MCF 10A (cell line): ENCODE results near the gene COX10. TPM values are rescaled to one million over a fixed set of nuclear protein-coding genes. Genes with fewer than 3 reads are reported as not detected.

Experiments used
- BruUV-seq: library from RNA; stranded (reverse); fragments of 400-500 nt; replicated peaks from 2 replicates; lab custom pipeline; 2021; lab: Mats Ljungman, UMichigan
- CTCF ChIA-PET: fragments of 300-600 bp; sonication (Branson Sonifier 250); formaldehyde crosslinking; extraction: SDS; loops from one replicate; lab custom pipeline; 2021; ENCODE audit warnings: antibody characterized with exemption, inconsistent platforms; lab: Yijun Ruan, JAX
- POLR2A ChIA-PET: fragments of 300-600, 350-650 bp; sonication (Branson Sonifier 250); formaldehyde crosslinking; extraction: SDS; loops from one replicate; lab custom pipeline; 2020; ENCODE audit warnings: antibody characterized with exemption, inconsistent platforms; lab: Yijun Ruan, JAX
- DNase-seq: peaks from one replicate; pipeline ENCODE4 v3.0.0-alpha.2; 2018; ENCODE audit not compliant: unreplicated experiment
- H3K27ac Mint-ChIP-seq: one replicate; pipeline ENCODE4 v1.8.0; 2022; ENCODE audit warnings: mild to moderate bottlenecking, low read depth, mixed read lengths; ENCODE audit not compliant: unreplicated experiment
- H3K27me3 Mint-ChIP-seq: one replicate; pipeline ENCODE4 v1.8.0; 2022; ENCODE audit warnings: mixed read lengths; ENCODE audit not compliant: insufficient read depth, unreplicated experiment
- H3K36me3 Mint-ChIP-seq: one replicate; pipeline ENCODE4 v1.8.0; 2022; ENCODE audit warnings: mild to moderate bottlenecking, moderate library complexity, mixed read lengths; ENCODE audit not compliant: insufficient read depth, unreplicated experiment
- H3K4me1 Mint-ChIP-seq: one replicate; pipeline ENCODE4 v1.8.0; 2022; ENCODE audit warnings: mixed read lengths; ENCODE audit not compliant: insufficient read depth, unreplicated experiment
- H3K4me3 Mint-ChIP-seq: one replicate; pipeline ENCODE4 v1.8.0; 2022; ENCODE audit warnings: mild to moderate bottlenecking, moderate library complexity, mixed read lengths; ENCODE audit not compliant: unreplicated experiment
- H3K9me3 Mint-ChIP-seq: one replicate; pipeline ENCODE4 v1.8.0; 2022; ENCODE audit warnings: mixed read lengths; ENCODE audit not compliant: unreplicated experiment
- intact Hi-C: fragments of 100-400 bp; cut with micrococcal nuclease; formaldehyde crosslinking; loops from 2 replicates; pipeline ENCODE4 v1.14.1; 2022
- total RNA-seq: library from RNA; stranded (reverse); gene quantifications from 2 replicates; pipeline ENCODE4 v1.2.3, GENCODE V29; 2022
- TF ChIP-seq, protein P1 (sequence below): fragments of 200-600 bp; IDR thresholded peaks from one replicate; pipeline ENCODE4 v1.8.0; 2022; ENCODE audit warnings: antibody characterized with exemption, mild to moderate bottlenecking; ENCODE audit not compliant: unreplicated experiment

The COX10 gene
- total RNA-seq, 1 experiment from 2014 or later, result 21.0 TPM

DNA sequence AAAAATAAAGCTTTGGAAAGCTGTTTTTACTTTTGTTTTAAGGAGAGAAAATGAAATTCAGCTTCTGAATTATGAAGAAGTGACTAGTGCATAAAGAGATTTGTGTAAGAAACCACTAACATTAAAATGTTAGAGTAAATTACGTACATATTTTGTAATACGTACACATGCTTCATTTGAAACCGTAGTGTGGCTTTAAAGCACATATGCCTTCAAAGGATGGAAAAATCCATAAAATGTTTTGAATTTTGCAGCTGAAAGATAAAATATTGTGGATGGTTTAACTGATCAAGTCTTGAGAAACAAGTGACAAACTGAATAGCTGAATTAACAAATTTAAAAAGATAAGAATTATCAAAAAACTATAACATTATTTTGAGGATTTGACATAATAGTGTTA, 35.4 kb downstream of the COX10 start:
- TF ChIP-seq, protein P1, sequence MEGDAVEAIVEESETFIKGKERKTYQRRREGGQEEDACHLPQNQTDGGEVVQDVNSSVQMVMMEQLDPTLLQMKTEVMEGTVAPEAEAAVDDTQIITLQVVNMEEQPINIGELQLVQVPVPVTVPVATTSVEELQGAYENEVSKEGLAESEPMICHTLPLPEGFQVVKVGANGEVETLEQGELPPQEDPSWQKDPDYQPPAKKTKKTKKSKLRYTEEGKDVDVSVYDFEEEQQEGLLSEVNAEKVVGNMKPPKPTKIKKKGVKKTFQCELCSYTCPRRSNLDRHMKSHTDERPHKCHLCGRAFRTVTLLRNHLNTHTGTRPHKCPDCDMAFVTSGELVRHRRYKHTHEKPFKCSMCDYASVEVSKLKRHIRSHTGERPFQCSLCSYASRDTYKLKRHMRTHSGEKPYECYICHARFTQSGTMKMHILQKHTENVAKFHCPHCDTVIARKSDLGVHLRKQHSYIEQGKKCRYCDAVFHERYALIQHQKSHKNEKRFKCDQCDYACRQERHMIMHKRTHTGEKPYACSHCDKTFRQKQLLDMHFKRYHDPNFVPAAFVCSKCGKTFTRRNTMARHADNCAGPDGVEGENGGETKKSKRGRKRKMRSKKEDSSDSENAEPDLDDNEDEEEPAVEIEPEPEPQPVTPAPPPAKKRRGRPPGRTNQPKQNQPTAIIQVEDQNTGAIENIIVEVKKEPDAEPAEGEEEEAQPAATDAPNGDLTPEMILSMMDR, result no peak
- Mint-ChIP-seq H3K27me3 (no peaks in the 10 kb centered on the region), H3K27ac (no peak overlapping the region), H3K4me1 (no peaks in the 10 kb centered on the region), H3K4me3 (no peak overlapping the region), H3K9me3 (no peaks in the 10 kb centered on the region), H3K36me3 (peaks cover 24% of the 10 kb centered on the region)
- intact Hi-C loops, result no loop called here
- ChIA-PET CTCF (interaction anchor here (0.6 to 0.8 kb wide), 2 partner anchors 10 to 1050 kb away, joined by 3 read pairs; no protein-coding TSS in a partner anchor), POLR2A (interaction anchor here (1.5 kb wide), 1 partner anchor 12 kb away, joined by 3 read pairs; no protein-coding TSS in a partner anchor)
- no TSS peak for BruUV-seq
- no peak for DNase-seq

DNA sequence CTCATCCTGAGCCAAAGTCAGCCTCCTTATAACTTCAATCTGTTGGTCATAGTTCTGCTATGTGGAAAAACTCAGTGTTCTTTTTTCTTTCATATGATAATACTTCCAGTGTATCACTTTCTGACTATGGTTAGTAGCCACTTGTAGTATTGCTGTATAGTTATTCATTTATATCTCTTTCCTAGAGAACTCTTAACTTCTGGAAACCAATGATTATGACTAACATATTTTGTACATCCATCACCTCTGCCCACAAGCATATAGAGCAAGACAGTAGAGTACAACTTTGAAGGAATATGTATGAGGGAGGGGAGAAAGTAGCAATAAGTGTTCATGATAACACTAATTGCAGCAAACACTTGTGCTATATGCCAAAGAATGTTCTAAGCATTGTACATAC, 38.6 kb downstream of the COX10 start:
- TF ChIP-seq, protein P1, result no peak
- no peaks in the 10 kb centered on the region for H3K9me3 Mint-ChIP-seq
- CTCF ChIA-PET, result no interaction called here
- intact Hi-C loops, result no loop called here
- no peaks in the 10 kb centered on the region for H3K27me3 Mint-ChIP-seq
- no peaks in the 10 kb centered on the region for H3K4me1 Mint-ChIP-seq
- H3K36me3 Mint-ChIP-seq, result peaks cover 13% of the 10 kb centered on the region
- no peak overlapping the region for H3K4me3 Mint-ChIP-seq
- DNase-seq, result no peak
- POLR2A ChIA-PET, result interaction anchor here (1.0 kb wide), 1 partner anchor 17 kb away, joined by 3 read pairs; no protein-coding TSS in a partner anchor
- H3K27ac Mint-ChIP-seq, result no peak overlapping the region
- BruUV-seq, result no TSS peak

DNA sequence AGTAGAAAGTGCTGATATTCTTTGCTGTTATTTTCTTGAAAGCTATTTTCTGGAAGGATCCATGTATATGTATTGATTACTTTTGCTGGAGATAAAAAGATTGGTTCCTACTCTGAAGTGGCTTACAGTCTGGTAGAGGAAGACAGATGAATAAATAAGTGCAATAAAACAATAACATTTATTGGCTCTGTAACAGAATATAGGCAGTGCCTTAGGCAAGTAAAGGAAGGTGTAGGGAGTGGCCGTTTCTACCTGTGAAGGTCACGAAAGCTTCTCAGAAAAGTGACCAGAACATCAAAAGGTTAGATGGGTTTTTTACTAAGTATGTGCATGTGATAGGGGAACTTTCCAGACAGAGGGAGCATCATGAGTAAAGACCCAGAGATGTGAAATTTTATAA, 43.1 kb downstream of the COX10 start:
- CTCF ChIA-PET, result interaction anchor here (0.5 kb wide), 1 partner anchor 386 kb away, joined by 6 read pairs; no protein-coding TSS in a partner anchor
- no peaks in the 10 kb centered on the region for H3K27me3 Mint-ChIP-seq
- intact Hi-C loops, result no loop called here
- no TSS peak for BruUV-seq
- POLR2A ChIA-PET, result no interaction called here
- no peak overlapping the region for H3K4me3 Mint-ChIP-seq
- TF ChIP-seq, protein P1, result no peak
- H3K27ac Mint-ChIP-seq, result no peak overlapping the region
- no peaks in the 10 kb centered on the region for H3K9me3 Mint-ChIP-seq
- peaks cover 6% of the 10 kb centered on the region for H3K4me1 Mint-ChIP-seq
- DNase-seq, result no peak
- peaks cover 5% of the 10 kb centered on the region for H3K36me3 Mint-ChIP-seq

DNA sequence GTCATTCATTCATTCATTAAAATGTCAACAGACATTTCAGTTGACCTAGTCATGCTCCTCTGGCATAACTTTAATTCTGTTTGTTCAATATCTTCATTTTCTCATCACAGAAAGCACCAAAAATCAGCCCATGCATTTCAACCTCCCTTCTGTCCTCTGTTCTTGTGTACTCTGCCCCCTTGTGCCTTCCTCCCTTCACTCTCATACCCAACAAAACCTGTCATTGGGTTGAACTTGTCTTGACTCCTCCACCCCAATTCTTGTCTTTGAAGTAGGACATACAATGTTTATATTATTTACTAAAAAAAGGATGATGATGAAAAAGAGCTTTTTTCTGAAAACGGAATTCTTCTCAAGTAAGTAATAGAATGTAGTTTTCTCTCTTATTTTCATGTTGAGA, 43.8 kb downstream of the COX10 start:
- ChIA-PET POLR2A (no interaction called here), CTCF (interaction anchor here (0.5 to 1.1 kb wide), 4 partner anchors 95 to 517 kb away, joined by 3 to 6 read pairs (median 3); no protein-coding TSS in a partner anchor)
- H3K27ac Mint-ChIP-seq, result no peak overlapping the region
- H3K27me3 Mint-ChIP-seq, result no peaks in the 10 kb centered on the region
- no peaks in the 10 kb centered on the region for H3K9me3 Mint-ChIP-seq
- no peak for DNase-seq
- BruUV-seq, result no TSS peak
- no peak overlapping the region for H3K4me3 Mint-ChIP-seq
- TF ChIP-seq, protein P1, result no peak
- peaks cover 5% of the 10 kb centered on the region for H3K36me3 Mint-ChIP-seq
- peaks cover 6% of the 10 kb centered on the region for H3K4me1 Mint-ChIP-seq
- intact Hi-C loops, result no loop called here
